A549 (cell line): Measurements from ENCODE around the gene PSMA3.

Experiments
- CHD2 ChIP-seq: fragments of 150-350 bp; IDR thresholded peaks from 2 replicates; pipeline ENCODE4 v1.6.1; 2014; ENCODE audit warnings: low read length; ENCODE audit not compliant: partially characterized antibody
- CTCF ChIP-seq: fragments of >200 bp; sonication (Bioruptor Twin); formaldehyde crosslinking; IDR thresholded peaks from 3 replicates; pipeline ENCODE4 v1.5.1; 2016
- EP300 ChIP-seq, 2 experiments: fragments of >200 bp; sonication (Bioruptor Twin); formaldehyde crosslinking; IDR thresholded peaks; 2 replicates in 1 of 2; 3 replicates in 1 of 2; pipeline ENCODE4 v1.6.1; 2016 to 2017
- MYC ChIP-seq: IDR thresholded peaks from 2 replicates; pipeline ENCODE4 v1.6.1; 2012; ENCODE audit warnings: mild to moderate bottlenecking, inconsistent platforms, low read length, improper control_type of control experiment, borderline replicate concordance
- POLR2A ChIP-seq: IDR thresholded peaks from 2 replicates; pipeline ENCODE4 v1.6.1; 2012; ENCODE audit warnings: mild to moderate bottlenecking, low read length
- RAD21 ChIP-seq, 2 experiments: fragments of >200 bp in 1 of 2; sonication (Bioruptor Twin) in 1 of 2; formaldehyde crosslinking in 1 of 2; IDR thresholded peaks in 1 of 2; conservative IDR thresholded peaks in 1 of 2; 2 replicates in 1 of 2; 3 replicates in 1 of 2; pipeline ENCODE4 v1.6.1; 2012 to 2018; ENCODE audit warnings: inconsistent platforms in 1 of 2
- SREBF2 ChIP-seq: fragments of 450-650 bp; IDR thresholded peaks from 2 replicates; pipeline ENCODE4 v1.6.1; 2014; ENCODE audit warnings: mild to moderate bottlenecking, moderate library complexity
- TF ChIP-seq, protein P1 (sequence below): fragments of 450-650 bp; IDR thresholded peaks from 2 replicates; pipeline ENCODE4 v1.6.1; 2014; ENCODE audit warnings: antibody characterized with exemption

DNA sequence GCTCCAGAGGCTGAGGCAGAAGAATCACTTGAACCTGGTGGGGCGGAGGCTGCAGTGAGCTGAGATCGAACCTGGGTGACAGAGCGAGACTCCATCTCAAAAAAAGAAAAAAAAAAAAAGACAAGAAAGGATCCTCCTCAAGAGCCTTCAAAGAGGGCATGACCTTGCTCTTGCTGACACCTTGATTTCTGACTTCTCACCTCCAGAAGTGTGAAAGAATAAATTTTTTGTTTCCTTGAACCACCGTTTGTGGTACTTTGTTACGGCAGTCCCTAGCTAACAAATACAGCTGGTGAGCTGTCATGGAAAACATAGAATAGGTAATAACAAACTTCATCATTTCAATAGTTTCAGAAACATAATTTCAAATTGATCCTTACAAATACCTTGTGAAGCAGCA is 46.6 kb upstream of the PSMA3 start:
- no peak for TF ChIP-seq SREBF2
- no peak for TF ChIP-seq CTCF
- TF ChIP-seq CHD2: no peak
- TF ChIP-seq EP300 (IDR thresholded peaks at IDR 0.05): no peak
- TF ChIP-seq MYC: no peak
- TF ChIP-seq, protein P1, sequence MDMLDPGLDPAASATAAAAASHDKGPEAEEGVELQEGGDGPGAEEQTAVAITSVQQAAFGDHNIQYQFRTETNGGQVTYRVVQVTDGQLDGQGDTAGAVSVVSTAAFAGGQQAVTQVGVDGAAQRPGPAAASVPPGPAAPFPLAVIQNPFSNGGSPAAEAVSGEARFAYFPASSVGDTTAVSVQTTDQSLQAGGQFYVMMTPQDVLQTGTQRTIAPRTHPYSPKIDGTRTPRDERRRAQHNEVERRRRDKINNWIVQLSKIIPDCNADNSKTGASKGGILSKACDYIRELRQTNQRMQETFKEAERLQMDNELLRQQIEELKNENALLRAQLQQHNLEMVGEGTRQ: no peak
- TF ChIP-seq RAD21 (conservative IDR thresholded peaks at IDR 0.05 in 1 of 2, IDR thresholded peaks at IDR 0.05 in 1 of 2): no peak
- TF ChIP-seq POLR2A: no peak
